Ishikawa (cell line): Measurements from ENCODE around the gene CCDC60.

ENCODE experiments used
- CEBPB ChIP-seq: IDR thresholded peaks from 2 replicates; pipeline ENCODE4 v1.6.1; 2012
- CREB1 ChIP-seq: IDR thresholded peaks from 2 replicates; pipeline ENCODE4 v1.6.1; 2012; ENCODE audit warnings: low read depth
- EGR1 ChIP-seq: IDR thresholded peaks from 2 replicates; pipeline ENCODE4 v1.6.1; 2012
- EP300 ChIP-seq: IDR thresholded peaks from 2 replicates; pipeline ENCODE4 v1.6.1; 2012; ENCODE audit warnings: borderline replicate concordance
- FOXM1 ChIP-seq: IDR thresholded peaks from 2 replicates; pipeline ENCODE4 v1.6.1; 2012; ENCODE audit warnings: low read depth, borderline replicate concordance
- NFIC ChIP-seq: IDR thresholded peaks from 2 replicates; pipeline ENCODE4 v1.6.1; 2012
- RAD21 ChIP-seq: IDR thresholded peaks from 2 replicates; pipeline ENCODE4 v1.6.1; 2012; ENCODE audit warnings: low read depth
- TAF1 ChIP-seq: IDR thresholded peaks from 2 replicates; pipeline ENCODE4 v1.6.1; 2012; ENCODE audit warnings: low read depth, mild to moderate bottlenecking
- TCF12 ChIP-seq: IDR thresholded peaks from 2 replicates; pipeline ENCODE4 v1.6.1; 2012; ENCODE audit warnings: low read depth
- TEAD4 ChIP-seq: IDR thresholded peaks from 2 replicates; pipeline ENCODE4 v1.6.1; 2012
- YY1 ChIP-seq: IDR thresholded peaks from 2 replicates; pipeline ENCODE4 v1.6.1; 2012; ENCODE audit warnings: low read depth
- ZBTB7A ChIP-seq: IDR thresholded peaks from 2 replicates; pipeline ENCODE4 v1.6.1; 2012; ENCODE audit warnings: low read depth
- TF ChIP-seq, protein P1 (sequence below): IDR thresholded peaks from 2 replicates; pipeline ENCODE4 v1.6.1; 2012
- TF ChIP-seq, protein P2 (sequence below): IDR thresholded peaks from 2 replicates; pipeline ENCODE4 v1.6.1; 2012
- TF ChIP-seq, protein P3 (sequence below): IDR thresholded peaks from 2 replicates; pipeline ENCODE4 v1.6.1; 2012; ENCODE audit warnings: low read depth, mild to moderate bottlenecking

CCDC60 gene

DNA sequence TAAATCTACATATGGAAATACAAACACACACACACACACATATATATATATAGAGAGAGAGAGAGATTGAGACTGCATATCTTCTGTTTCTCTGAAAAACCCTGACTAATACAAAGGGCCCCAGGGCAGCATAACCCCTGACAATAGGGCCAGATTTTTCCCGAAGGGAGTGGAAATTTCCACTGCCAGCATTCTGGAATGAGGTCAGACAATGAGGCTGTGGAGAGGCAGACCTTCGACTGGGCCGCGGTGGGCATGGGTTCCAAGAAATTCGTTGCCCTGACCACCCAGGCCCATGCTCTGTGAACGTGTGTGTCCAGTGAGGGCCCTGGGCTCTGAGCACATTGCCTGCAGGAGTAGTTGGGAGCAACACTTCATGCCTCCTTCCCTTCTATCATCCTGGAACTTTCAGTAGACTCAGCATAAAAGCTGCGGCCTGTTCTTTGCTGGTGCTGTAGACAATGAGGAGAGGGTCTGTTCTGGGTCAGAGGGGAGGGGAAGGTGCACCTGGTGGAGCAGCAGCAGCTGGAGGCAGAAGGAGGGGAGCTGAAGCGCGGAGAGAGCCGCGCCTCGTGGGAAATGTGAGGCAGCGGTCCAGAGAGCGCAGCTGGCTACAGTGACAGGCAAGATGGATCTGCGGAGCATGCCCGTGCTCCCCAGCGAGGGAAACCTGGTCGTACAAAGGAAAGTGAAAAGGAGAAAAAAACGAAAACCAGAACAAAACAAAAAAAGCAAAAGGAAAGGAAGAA, 25.6 kb upstream of the CCDC60 start:
- TF ChIP-seq, protein P1, sequence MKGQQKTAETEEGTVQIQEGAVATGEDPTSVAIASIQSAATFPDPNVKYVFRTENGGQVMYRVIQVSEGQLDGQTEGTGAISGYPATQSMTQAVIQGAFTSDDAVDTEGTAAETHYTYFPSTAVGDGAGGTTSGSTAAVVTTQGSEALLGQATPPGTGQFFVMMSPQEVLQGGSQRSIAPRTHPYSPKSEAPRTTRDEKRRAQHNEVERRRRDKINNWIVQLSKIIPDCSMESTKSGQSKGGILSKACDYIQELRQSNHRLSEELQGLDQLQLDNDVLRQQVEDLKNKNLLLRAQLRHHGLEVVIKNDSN = no peak
- TF ChIP-seq NFIC (no peak), ZBTB7A (no peak), EGR1 (no peak), EP300 (no peak), YY1 (no peak), TAF1 (no peak), CREB1 (no peak), TCF12 (no peak), CEBPB (no peak), TEAD4 (no peak), FOXM1 (no peak), RAD21 (no peak)
- TF ChIP-seq, protein P2, sequence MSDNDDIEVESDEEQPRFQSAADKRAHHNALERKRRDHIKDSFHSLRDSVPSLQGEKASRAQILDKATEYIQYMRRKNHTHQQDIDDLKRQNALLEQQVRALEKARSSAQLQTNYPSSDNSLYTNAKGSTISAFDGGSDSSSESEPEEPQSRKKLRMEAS = no peak
- TF ChIP-seq, protein P3, sequence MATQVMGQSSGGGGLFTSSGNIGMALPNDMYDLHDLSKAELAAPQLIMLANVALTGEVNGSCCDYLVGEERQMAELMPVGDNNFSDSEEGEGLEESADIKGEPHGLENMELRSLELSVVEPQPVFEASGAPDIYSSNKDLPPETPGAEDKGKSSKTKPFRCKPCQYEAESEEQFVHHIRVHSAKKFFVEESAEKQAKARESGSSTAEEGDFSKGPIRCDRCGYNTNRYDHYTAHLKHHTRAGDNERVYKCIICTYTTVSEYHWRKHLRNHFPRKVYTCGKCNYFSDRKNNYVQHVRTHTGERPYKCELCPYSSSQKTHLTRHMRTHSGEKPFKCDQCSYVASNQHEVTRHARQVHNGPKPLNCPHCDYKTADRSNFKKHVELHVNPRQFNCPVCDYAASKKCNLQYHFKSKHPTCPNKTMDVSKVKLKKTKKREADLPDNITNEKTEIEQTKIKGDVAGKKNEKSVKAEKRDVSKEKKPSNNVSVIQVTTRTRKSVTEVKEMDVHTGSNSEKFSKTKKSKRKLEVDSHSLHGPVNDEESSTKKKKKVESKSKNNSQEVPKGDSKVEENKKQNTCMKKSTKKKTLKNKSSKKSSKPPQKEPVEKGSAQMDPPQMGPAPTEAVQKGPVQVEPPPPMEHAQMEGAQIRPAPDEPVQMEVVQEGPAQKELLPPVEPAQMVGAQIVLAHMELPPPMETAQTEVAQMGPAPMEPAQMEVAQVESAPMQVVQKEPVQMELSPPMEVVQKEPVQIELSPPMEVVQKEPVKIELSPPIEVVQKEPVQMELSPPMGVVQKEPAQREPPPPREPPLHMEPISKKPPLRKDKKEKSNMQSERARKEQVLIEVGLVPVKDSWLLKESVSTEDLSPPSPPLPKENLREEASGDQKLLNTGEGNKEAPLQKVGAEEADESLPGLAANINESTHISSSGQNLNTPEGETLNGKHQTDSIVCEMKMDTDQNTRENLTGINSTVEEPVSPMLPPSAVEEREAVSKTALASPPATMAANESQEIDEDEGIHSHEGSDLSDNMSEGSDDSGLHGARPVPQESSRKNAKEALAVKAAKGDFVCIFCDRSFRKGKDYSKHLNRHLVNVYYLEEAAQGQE = no peak

DNA sequence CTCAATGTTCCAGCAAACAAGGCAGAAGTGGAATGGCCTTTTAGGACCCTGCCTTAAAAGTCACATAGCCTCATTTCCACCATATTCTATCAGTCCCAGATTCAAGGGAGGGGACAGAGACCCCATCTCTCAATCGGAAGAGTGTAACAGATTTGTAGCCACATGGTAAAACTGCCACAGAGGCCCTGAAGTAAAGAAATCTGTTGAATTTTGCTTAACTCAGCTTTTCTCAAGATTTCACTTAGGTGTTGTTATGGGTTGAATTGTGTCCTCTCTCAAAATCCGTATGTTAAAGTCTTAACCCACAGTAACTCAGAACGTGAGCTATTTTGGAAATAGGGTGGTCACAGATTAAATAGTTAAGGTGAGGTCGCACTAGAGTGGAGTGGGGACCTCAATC, 22.7 kb upstream of the CCDC60 start:
- TF ChIP-seq EP300 (no peak), FOXM1 (no peak), YY1 (no peak), TAF1 (no peak), EGR1 (no peak), CEBPB (no peak), ZBTB7A (no peak), TEAD4 (no peak), CREB1 (no peak)
- TF ChIP-seq, protein P1 = no peak
- TF ChIP-seq, protein P3 = no peak
- TF ChIP-seq, protein P2 = no peak

DNA sequence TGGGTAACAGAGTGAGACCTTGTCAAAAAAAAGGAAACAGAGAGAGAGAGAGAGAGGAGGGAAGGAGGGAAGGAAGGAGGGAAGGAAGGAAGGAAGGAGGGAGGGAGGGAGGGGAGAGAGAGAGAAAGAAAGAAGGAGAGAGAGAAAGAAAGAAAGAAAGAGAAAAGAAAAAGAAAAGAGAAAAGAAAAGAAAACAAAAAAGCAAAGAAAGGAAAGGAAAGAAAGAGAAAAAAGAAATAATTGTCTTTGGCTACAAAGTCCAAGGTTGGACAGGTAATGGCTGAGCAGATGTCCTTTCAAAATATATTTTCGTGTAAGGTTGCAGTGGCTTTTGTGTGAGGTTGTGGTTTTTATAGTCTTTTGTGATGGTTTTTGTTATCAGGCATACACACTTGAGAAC, 21.6 kb upstream of the CCDC60 start:
- no peak for TF ChIP-seq TCF12
- TF ChIP-seq YY1 = no peak
- TF ChIP-seq ZBTB7A = no peak
- TF ChIP-seq, protein P3 = no peak
- TF ChIP-seq RAD21 = no peak
- TF ChIP-seq NFIC = no peak

DNA sequence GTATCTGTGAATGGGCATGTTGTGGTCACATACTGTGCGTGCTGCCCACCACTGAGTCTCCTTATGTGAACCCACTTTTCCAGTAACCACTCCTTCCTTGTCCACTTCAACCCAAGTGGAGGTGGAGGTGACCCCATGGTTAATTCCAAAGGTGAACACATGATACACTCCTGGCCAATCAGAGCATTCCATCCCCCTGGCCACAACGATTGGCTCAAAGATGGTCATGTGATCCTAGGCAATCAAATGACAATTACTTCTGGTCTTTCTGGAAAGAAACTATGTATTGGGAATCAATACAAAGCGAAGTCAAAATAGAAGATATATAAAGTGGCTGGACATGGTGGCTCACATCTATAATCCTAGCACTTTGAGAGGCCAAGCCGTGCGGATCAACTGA, 20.2 kb upstream of the CCDC60 start:
- TF ChIP-seq, protein P1 = 0 out of 2 replicates have a peak, but pooled peaks have one; percentile 28
- TF ChIP-seq CREB1 = no peak
- TF ChIP-seq, protein P3 = no peak
- no peak for TF ChIP-seq EGR1
- TF ChIP-seq, protein P2 = no peak
- no peak for TF ChIP-seq CEBPB
